MCF 10A (cell line): ENCODE data around the gene CMYA5. TPM values are rescaled to one million over a fixed set of nuclear protein-coding genes. Genes with fewer than 3 reads are reported as not detected.

Experiments
- BruUV-seq: library from RNA; stranded (reverse); fragments of 400-500 nt; replicated peaks from 2 replicates; lab custom pipeline; 2021; lab: Mats Ljungman, UMichigan
- CTCF ChIA-PET: fragments of 300-600 bp; sonication (Branson Sonifier 250); formaldehyde crosslinking; extraction: SDS; loops from one replicate; lab custom pipeline; 2021; ENCODE audit warnings: antibody characterized with exemption, inconsistent platforms; lab: Yijun Ruan, JAX
- POLR2A ChIA-PET: fragments of 300-600, 350-650 bp; sonication (Branson Sonifier 250); formaldehyde crosslinking; extraction: SDS; loops from one replicate; lab custom pipeline; 2020; ENCODE audit warnings: antibody characterized with exemption, inconsistent platforms; lab: Yijun Ruan, JAX
- DNase-seq: peaks from one replicate; pipeline ENCODE4 v3.0.0-alpha.2; 2018; ENCODE audit not compliant: unreplicated experiment
- H3K27ac Mint-ChIP-seq: one replicate; pipeline ENCODE4 v1.8.0; 2022; ENCODE audit warnings: mild to moderate bottlenecking, low read depth, mixed read lengths; ENCODE audit not compliant: unreplicated experiment
- H3K27me3 Mint-ChIP-seq: one replicate; pipeline ENCODE4 v1.8.0; 2022; ENCODE audit warnings: mixed read lengths; ENCODE audit not compliant: insufficient read depth, unreplicated experiment
- H3K36me3 Mint-ChIP-seq: one replicate; pipeline ENCODE4 v1.8.0; 2022; ENCODE audit warnings: mild to moderate bottlenecking, moderate library complexity, mixed read lengths; ENCODE audit not compliant: insufficient read depth, unreplicated experiment
- H3K4me1 Mint-ChIP-seq: one replicate; pipeline ENCODE4 v1.8.0; 2022; ENCODE audit warnings: mixed read lengths; ENCODE audit not compliant: insufficient read depth, unreplicated experiment
- H3K4me3 Mint-ChIP-seq: one replicate; pipeline ENCODE4 v1.8.0; 2022; ENCODE audit warnings: mild to moderate bottlenecking, moderate library complexity, mixed read lengths; ENCODE audit not compliant: unreplicated experiment
- H3K9me3 Mint-ChIP-seq: one replicate; pipeline ENCODE4 v1.8.0; 2022; ENCODE audit warnings: mixed read lengths; ENCODE audit not compliant: unreplicated experiment
- CTCF ChIP-seq: fragments of 200-600 bp; IDR thresholded peaks from one replicate; pipeline ENCODE4 v1.8.0; 2022; ENCODE audit warnings: antibody characterized with exemption, mild to moderate bottlenecking; ENCODE audit not compliant: unreplicated experiment
- intact Hi-C: fragments of 100-400 bp; cut with micrococcal nuclease; formaldehyde crosslinking; loops from 2 replicates; pipeline ENCODE4 v1.14.1; 2022
- total RNA-seq: library from RNA; stranded (reverse); gene quantifications from 2 replicates; pipeline ENCODE4 v1.2.3, GENCODE V29; 2022

CMYA5 gene
- total RNA-seq, 1 experiment from 2014 or later = 0.61 TPM

- H3K27me3 Mint-ChIP-seq = no peaks in the 10 kb centered on the region
- DNase-seq = no peak
- intact Hi-C loops = no loop called here
- BruUV-seq = no TSS peak
- no peak for TF ChIP-seq CTCF
- ChIA-PET CTCF (interaction anchor here (0.6 to 1.3 kb wide), 2 partner anchors 17 to 188 kb away, joined by 3 to 4 read pairs; no protein-coding TSS in a partner anchor), POLR2A (no interaction called here)
- H3K27ac Mint-ChIP-seq = no peak overlapping the region
- H3K4me3 Mint-ChIP-seq = no peak overlapping the region
- H3K36me3 Mint-ChIP-seq = no peaks in the 10 kb centered on the region
- peaks cover 12% of the 10 kb centered on the region for H3K4me1 Mint-ChIP-seq
- H3K9me3 Mint-ChIP-seq = no peaks in the 10 kb centered on the region
Measured at GRCh38 chr5:79842006-79842881, 152.6 kb downstream of the CMYA5 start.

GRCh38 chr5:79842991-79843390 lies 153.4 kb downstream of the CMYA5 start:
- ChIA-PET CTCF (interaction anchor here (0.6 kb wide), 1 partner anchor 188 kb away, joined by 3 read pairs; no protein-coding TSS in a partner anchor), POLR2A (no interaction called here)
- no TSS peak for BruUV-seq
- no peak for TF ChIP-seq CTCF
- H3K36me3 Mint-ChIP-seq = no peaks in the 10 kb centered on the region
- H3K4me1 Mint-ChIP-seq = peaks cover 12% of the 10 kb centered on the region
- no peaks in the 10 kb centered on the region for H3K27me3 Mint-ChIP-seq
- intact Hi-C loops = no loop called here
- no peak overlapping the region for H3K27ac Mint-ChIP-seq
- no peak for DNase-seq
- no peaks in the 10 kb centered on the region for H3K9me3 Mint-ChIP-seq
- no peak overlapping the region for H3K4me3 Mint-ChIP-seq

GRCh38 chr5:79843450-79844388 lies 154.1 kb downstream of the CMYA5 start:
- no peaks in the 10 kb centered on the region for H3K36me3 Mint-ChIP-seq
- DNase-seq = no peak
- H3K27ac Mint-ChIP-seq = no peak overlapping the region
- H3K9me3 Mint-ChIP-seq = no peaks in the 10 kb centered on the region
- no TSS peak for BruUV-seq
- POLR2A ChIA-PET = no interaction called here
- H3K4me1 Mint-ChIP-seq = peaks cover 12% of the 10 kb centered on the region
- no peak overlapping the region for H3K4me3 Mint-ChIP-seq
- no peaks in the 10 kb centered on the region for H3K27me3 Mint-ChIP-seq
- intact Hi-C loops = no loop called here
- CTCF ChIA-PET = interaction anchor here (0.6 kb wide), 1 partner anchor 463 kb away, joined by 4 read pairs; no protein-coding TSS in a partner anchor
- no peak for TF ChIP-seq CTCF
